Sigmoid colon (tissue), 7 donors: ENCODE data around the gene TTC9C. TPM values are rescaled to one million over a fixed set of nuclear protein-coding genes. Genes with fewer than 3 reads are reported as not detected.

Experiments used
- DNase-seq: peaks from one replicate; pipeline ENCODE4 v3.0.0-alpha.2; 2019
- H3K27ac ChIP-seq, 4 donors: fragments of 200-600 bp; sonication (generic); one replicate each; pipeline ENCODE4 v1.5.1; 2016 to 2019; ENCODE audit warnings: mild to moderate bottlenecking in 1 of 4
- H3K27me3 ChIP-seq, 3 donors: fragments of 200-600 bp; sonication (generic); one replicate each; pipeline ENCODE4 v1.5.1; 2019; ENCODE audit warnings: mild to moderate bottlenecking in 1 of 3
- H3K36me3 ChIP-seq, 4 donors: fragments of 200-600 bp; sonication (generic); one replicate each; pipeline ENCODE4 v1.5.1; 2016 to 2019
- H3K4me1 ChIP-seq, 4 donors: fragments of 200-600 bp; sonication (generic); one replicate each; pipeline ENCODE4 v1.5.1; 2017 to 2019
- H3K4me3 ChIP-seq, 4 donors: fragments of 200-600 bp; sonication (generic); one replicate each; pipeline ENCODE4 v1.5.1; 2017 to 2019; ENCODE audit warnings: mild to moderate bottlenecking in 2 of 4, moderate library complexity in 1 of 4
- H3K9me3 ChIP-seq, 4 donors: fragments of 200-600 bp in 3 of 4; sonication (generic) in 3 of 4; one replicate each; pipeline versions ENCODE4 v1.5.1 to v1.6.1; 2013 to 2019
- EP300 ChIP-seq, 4 donors: sonication (generic); formaldehyde crosslinking; IDR thresholded peaks; one replicate each; pipeline ENCODE4 v1.6.1; 2017; ENCODE audit warnings: antibody characterized with exemption in 4 of 4
- POLR2A ChIP-seq, 2 donors: fragments of 450-650 bp; IDR thresholded peaks; one replicate each; pipeline ENCODE4 v1.6.1; 2016; ENCODE audit warnings: antibody characterized with exemption in 2 of 2, mild to moderate bottlenecking in 2 of 2, moderate library complexity in 2 of 2
- POLR2AphosphoS5 ChIP-seq, 4 donors: sonication (generic); formaldehyde crosslinking; IDR thresholded peaks; one replicate each; pipeline ENCODE4 v1.6.1; 2017; ENCODE audit warnings: antibody characterized with exemption in 4 of 4
- WGBS, 2 donors: extraction: QIAGEN DNeasy Blood & Tissue Kit; methylation state at CpG; one replicate each; pipeline ENCODE4 v1.1.7; 2013; 5-methylcytosine and 5-hydroxymethylcytosine counted together
- intact Hi-C: fragments of 100-400 bp; cut with DNase I; formaldehyde crosslinking; loops from one replicate; pipeline ENCODE4 v1.15.1; 2023
- polyA plus RNA-seq, 3 donors: library from polyadenylated mRNA; stranded (reverse); fragments of 200-250 nt; gene quantifications; one replicate each; pipeline ENCODE4 v1.2.3, GENCODE V29; 2013
- total RNA-seq, 4 donors: library from RNA; depleted of rRNA; stranded (reverse); fragments of >200 nt; gene quantifications; one replicate each; pipeline ENCODE4 v1.1.0, GENCODE V29; 2016
- TF ChIP-seq, protein P1 (sequence below), 4 experiments: fragments of 450-650 bp in 3 of 4; fragments of 200-600 bp in 1 of 4; IDR thresholded peaks; one replicate each; pipeline ENCODE4 v1.5.1; 2016 to 2019; ENCODE audit warnings: antibody characterized with exemption in 4 of 4, mild to moderate bottlenecking in 3 of 4, moderate library complexity in 2 of 4
- donor health status: healthy with polysubstance abuse.
- donor health status: Bipolar disorder and iron deficiency.
- donor health status: healthy.

The TTC9C gene
- total and polyA plus RNA-seq, 7 donors = 21.9 to 39.9 (median 27.6) TPM

- H3K27ac ChIP-seq = no peak overlapping the region
- intact Hi-C loops = loop anchor here (10.0 kb wide), 1 partner anchor 982 kb away; the partner anchor contains the start of gene ZFTA
- H3K4me3 ChIP-seq = no peak overlapping the region
- no peaks in the 10 kb centered on the region for H3K27me3 ChIP-seq
- TF ChIP-seq POLR2A (IDR thresholded peaks at IDR 0.05) (no peak), EP300 (IDR thresholded peaks at IDR 0.05) (no peak), POLR2AphosphoS5 (IDR thresholded peaks at IDR 0.05) (no peak)
- TF ChIP-seq, protein P1, sequence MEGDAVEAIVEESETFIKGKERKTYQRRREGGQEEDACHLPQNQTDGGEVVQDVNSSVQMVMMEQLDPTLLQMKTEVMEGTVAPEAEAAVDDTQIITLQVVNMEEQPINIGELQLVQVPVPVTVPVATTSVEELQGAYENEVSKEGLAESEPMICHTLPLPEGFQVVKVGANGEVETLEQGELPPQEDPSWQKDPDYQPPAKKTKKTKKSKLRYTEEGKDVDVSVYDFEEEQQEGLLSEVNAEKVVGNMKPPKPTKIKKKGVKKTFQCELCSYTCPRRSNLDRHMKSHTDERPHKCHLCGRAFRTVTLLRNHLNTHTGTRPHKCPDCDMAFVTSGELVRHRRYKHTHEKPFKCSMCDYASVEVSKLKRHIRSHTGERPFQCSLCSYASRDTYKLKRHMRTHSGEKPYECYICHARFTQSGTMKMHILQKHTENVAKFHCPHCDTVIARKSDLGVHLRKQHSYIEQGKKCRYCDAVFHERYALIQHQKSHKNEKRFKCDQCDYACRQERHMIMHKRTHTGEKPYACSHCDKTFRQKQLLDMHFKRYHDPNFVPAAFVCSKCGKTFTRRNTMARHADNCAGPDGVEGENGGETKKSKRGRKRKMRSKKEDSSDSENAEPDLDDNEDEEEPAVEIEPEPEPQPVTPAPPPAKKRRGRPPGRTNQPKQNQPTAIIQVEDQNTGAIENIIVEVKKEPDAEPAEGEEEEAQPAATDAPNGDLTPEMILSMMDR (IDR thresholded peaks at IDR 0.05) = no peak
- no peak for DNase-seq
- peaks cover 0 to 52% (median 6%) of the 10 kb centered on the region in 4 donors for H3K36me3 ChIP-seq
- peaks cover 0 to 12% (median 10%) of the 10 kb centered on the region in 4 donors for H3K4me1 ChIP-seq
- H3K9me3 ChIP-seq = no peaks in the 10 kb centered on the region
- WGBS, 2 donors = 97 to 98% methylated on average over 7 of the region's 7 CpGs
These were observed 54.5 kb downstream of the TTC9C start for GRCh38 chr11:62782753-62783152.

GRCh38 chr11:62786318-62787004 is 58.2 kb downstream of the TTC9C start:
- H3K27ac ChIP-seq = peak overlapping the region; percentile 94 to 100 (median 97)
- intact Hi-C loops = loop anchor here (1.0 to 10.0 kb wide), 5 partner anchors 15 to 978 kb away; partner anchors contain the start of genes SLC3A2, TAF6L and ZFTA
- no peaks in the 10 kb centered on the region for H3K9me3 ChIP-seq
- no peaks in the 10 kb centered on the region for H3K27me3 ChIP-seq
- peak in 2 of 4 donors; percentile 6 to 44 for TF ChIP-seq POLR2AphosphoS5 (IDR thresholded peaks at IDR 0.05)
- TF ChIP-seq, protein P1 (IDR thresholded peaks at IDR 0.05) = peak; percentile 95 to 97 (median 96)
- TF ChIP-seq EP300 (IDR thresholded peaks at IDR 0.05) = no peak
- TF ChIP-seq POLR2A (IDR thresholded peaks at IDR 0.05) = no peak
- H3K4me1 ChIP-seq = peaks cover 0 to 44% (median 38%) of the 10 kb centered on the region in 4 donors
- WGBS, 2 donors = 1% methylated on average over 51 of the region's 51 CpGs
- H3K4me3 ChIP-seq = peak overlapping the region; percentile 85 to 99 (median 92)
- H3K36me3 ChIP-seq = peaks cover 0 to 42% (median 10%) of the 10 kb centered on the region in 4 donors
- DNase-seq = peak; percentile 95

GRCh38 chr11:62787005-62787759 is 58.9 kb downstream of the TTC9C start, which contains the start of gene TMEM179B:
Gene TMEM179B, plus strand, starts transcription at chr11:62787402. Its CDS starts 30 bp downstream, at chr11:62787432.
- peak within 1 kb of the TSS; percentile 94 to 100 (median 97) for H3K27ac ChIP-seq
- WGBS, 2 donors = 0% methylated on average over 88 of the region's 88 CpGs
- no peaks in the 10 kb centered on the region for H3K9me3 ChIP-seq
- peak; percentile 97 to 100 (median 100) for TF ChIP-seq POLR2AphosphoS5 (IDR thresholded peaks at IDR 0.05)
- TF ChIP-seq EP300 (IDR thresholded peaks at IDR 0.05) = peak in 2 of 4 donors; percentile 12 to 62
- peak; percentile 96 to 98 for TF ChIP-seq POLR2A (IDR thresholded peaks at IDR 0.05)
- TF ChIP-seq, protein P1 (IDR thresholded peaks at IDR 0.05) = peak in 1 of 4 experiments; percentile 16
- intact Hi-C loops = loop anchor here (5.0 to 10.0 kb wide), 2 partner anchors 55 to 978 kb away; partner anchors contain the start of gene ZFTA
- peaks cover 0 to 38% (median 9%) of the 10 kb centered on the region in 4 donors for H3K36me3 ChIP-seq
- H3K27me3 ChIP-seq = no peaks in the 10 kb centered on the region
- peaks cover 0 to 47% (median 41%) of the 10 kb centered on the region in 4 donors for H3K4me1 ChIP-seq
- DNase-seq = peak; percentile 99
- peak within 1 kb of the TSS; percentile 85 to 99 (median 92) for H3K4me3 ChIP-seq

Other genes with a start within 250 kb of the TTC9C start
- gene AHNAK, start 181.7 kb upstream of the TTC9C start, total RNA-seq = 1,000 to 10,000 TPM in 2 of 4 donors, 100 to 1,000 TPM in 2; 751 to 1,294 (median 1,065) TPM
- 100 to 1,000 TPM in 1 of 3 donors, 10 to 100 TPM in 2; 82.3 to 141 (median 85.5) TPM for gene AHNAK, start 181.7 kb upstream of the TTC9C start, polyA plus RNA-seq
- gene EEF1G, start 154.6 kb upstream of the TTC9C start, total RNA-seq = 1,000 to 10,000 TPM; 1,344 to 1,788 (median 1,576) TPM
- gene EEF1G, start 154.6 kb upstream of the TTC9C start, polyA plus RNA-seq = 1,000 to 10,000 TPM; 1,418 to 2,108 (median 1,957) TPM
- 1 to 10 TPM; 5.4 to 7.1 (median 6.2) TPM for gene TUT1, start 137.0 kb upstream of the TTC9C start, total RNA-seq
- 10 to 100 TPM in 1 of 3 donors, 1 to 10 TPM in 2; 5.3 to 16.8 (median 6.0) TPM for gene TUT1, start 137.0 kb upstream of the TTC9C start, polyA plus RNA-seq
- gene MTA2, start 126.6 kb upstream of the TTC9C start, total RNA-seq = 10 to 100 TPM; 50.1 to 62.2 (median 58.1) TPM
- gene MTA2, start 126.6 kb upstream of the TTC9C start, polyA plus RNA-seq = 10 to 100 TPM; 28.8 to 86.3 (median 36.1) TPM
- gene EML3, start 115.7 kb upstream of the TTC9C start, total RNA-seq = 10 to 100 TPM; 19.6 to 39.5 (median 30.2) TPM
- gene EML3, start 115.7 kb upstream of the TTC9C start, polyA plus RNA-seq = 10 to 100 TPM; 10.6 to 50.7 (median 16.2) TPM
- gene ROM1, start 115.2 kb upstream of the TTC9C start, total RNA-seq = 10 to 100 TPM in 2 of 4 donors, 1 to 10 TPM in 2; 5.3 to 13.8 (median 10.1) TPM
- 10 to 100 TPM in 1 of 3 donors, 1 to 10 TPM in 2; 3.0 to 14.2 (median 3.2) TPM for gene ROM1, start 115.2 kb upstream of the TTC9C start, polyA plus RNA-seq
- 10 to 100 TPM; 11.1 to 26.3 (median 16.8) TPM for gene B3GAT3, start 106.5 kb upstream of the TTC9C start, total RNA-seq
- gene B3GAT3, start 106.5 kb upstream of the TTC9C start, polyA plus RNA-seq = 10 to 100 TPM in 2 of 3 donors, 1 to 10 TPM in 1; 9.7 to 47.5 (median 11.4) TPM
- gene GANAB, start 81.9 kb upstream of the TTC9C start, total RNA-seq = 100 to 1,000 TPM in 1 of 4 donors, 10 to 100 TPM in 3; 67.4 to 111 (median 77.9) TPM
- 100 to 1,000 TPM in 1 of 3 donors, 10 to 100 TPM in 2; 12.6 to 163 (median 37.9) TPM for gene GANAB, start 81.9 kb upstream of the TTC9C start, polyA plus RNA-seq
- gene INTS5, start 75.2 kb upstream of the TTC9C start, total RNA-seq = 10 to 100 TPM; 11.2 to 13.2 (median 12.1) TPM
- 10 to 100 TPM in 1 of 3 donors, 1 to 10 TPM in 2; 7.8 to 14.8 (median 8.8) TPM for gene INTS5, start 75.2 kb upstream of the TTC9C start, polyA plus RNA-seq
- 10 to 100 TPM; 24.6 to 47.4 (median 26.9) TPM for gene C11orf98, start 63.3 kb upstream of the TTC9C start, total RNA-seq
- gene C11orf98, start 63.3 kb upstream of the TTC9C start, polyA plus RNA-seq = 100 to 1,000 TPM; 166 to 183 (median 176) TPM
- gene CSKMT, start 63.2 kb upstream of the TTC9C start, total RNA-seq = 1 to 10 TPM; 2.9 to 6.1 (median 4.0) TPM
- gene CSKMT, start 63.2 kb upstream of the TTC9C start, polyA plus RNA-seq = 10 to 100 TPM in 1 of 3 donors, 1 to 10 TPM in 2; 1.2 to 19.4 (median 4.9) TPM
- gene UQCC3, start 56.8 kb upstream of the TTC9C start, total RNA-seq = 1 to 10 TPM; 4.9 to 9.7 (median 8.2) TPM
- 10 to 100 TPM; 15.8 to 19.8 (median 18.0) TPM for gene UQCC3, start 56.8 kb upstream of the TTC9C start, polyA plus RNA-seq
- 1 to 10 TPM; 2.0 to 4.1 (median 3.7) TPM for gene LBHD1, start 56.2 kb upstream of the TTC9C start, total RNA-seq
- gene LBHD1, start 56.2 kb upstream of the TTC9C start, polyA plus RNA-seq = 10 to 100 TPM in 1 of 3 donors, 1 to 10 TPM in 2; 3.0 to 12.9 (median 5.8) TPM
- 100 to 1,000 TPM; 174 to 298 (median 199) TPM for gene UBXN1, start 49.4 kb upstream of the TTC9C start, total RNA-seq
- gene UBXN1, start 49.4 kb upstream of the TTC9C start, polyA plus RNA-seq = 100 to 1,000 TPM; 132 to 188 (median 174) TPM
- 10 to 100 TPM; 28.5 to 40.4 (median 32.1) TPM for gene LRRN4CL, start 39.0 kb upstream of the TTC9C start, total RNA-seq
- 1 to 10 TPM in 2 of 3 donors, under 1 TPM in 1; 0.23 to 3.1 (median 3.0) TPM for gene LRRN4CL, start 39.0 kb upstream of the TTC9C start, polyA plus RNA-seq
- gene BSCL2, start 21.1 kb upstream of the TTC9C start, total RNA-seq = 10 to 100 TPM; 35.5 to 69.8 (median 50.2) TPM
- 10 to 100 TPM; 18.0 to 72.3 (median 27.0) TPM for gene BSCL2, start 21.1 kb upstream of the TTC9C start, polyA plus RNA-seq
- 1 to 10 TPM in 3 of 4 donors, not detected in 1; 1.4 to 5.0 (median 2.8) TPM for gene GNG3, start 20.8 kb upstream of the TTC9C start, total RNA-seq
- gene GNG3, start 20.8 kb upstream of the TTC9C start, polyA plus RNA-seq = 1 to 10 TPM in 2 of 3 donors, not detected in 1; 1.2 to 2.7 TPM
- gene HNRNPUL2, start 1.0 kb upstream of the TTC9C start, total RNA-seq = 10 to 100 TPM; 22.9 to 30.7 (median 25.3) TPM
- gene HNRNPUL2, start 1.0 kb upstream of the TTC9C start, polyA plus RNA-seq = 10 to 100 TPM; 36.6 to 54.3 (median 37.5) TPM
- gene ZBTB3, start 25.7 kb downstream of the TTC9C start, total RNA-seq = 10 to 100 TPM in 1 of 4 donors, 1 to 10 TPM in 3; 6.6 to 12.1 (median 7.7) TPM
- gene ZBTB3, start 25.7 kb downstream of the TTC9C start, polyA plus RNA-seq = 1 to 10 TPM; 1.2 to 5.0 (median 1.8) TPM
- 10 to 100 TPM; 42.7 to 59.5 (median 53.6) TPM for gene POLR2G, start 33.1 kb downstream of the TTC9C start, total RNA-seq
- gene POLR2G, start 33.1 kb downstream of the TTC9C start, polyA plus RNA-seq = 100 to 1,000 TPM in 1 of 3 donors, 10 to 100 TPM in 2; 73.5 to 111 (median 95.5) TPM
- 10 to 100 TPM; 13.2 to 20.1 (median 16.7) TPM for gene TAF6L, start 42.9 kb downstream of the TTC9C start, total RNA-seq
- gene TAF6L, start 42.9 kb downstream of the TTC9C start, polyA plus RNA-seq = 10 to 100 TPM in 1 of 3 donors, 1 to 10 TPM in 2; 3.0 to 20.7 (median 9.0) TPM
- gene TMEM179B, start 58.9 kb downstream of the TTC9C start, total RNA-seq = 10 to 100 TPM; 38.2 to 49.6 (median 43.0) TPM
- 10 to 100 TPM; 27.0 to 63.9 (median 38.4) TPM for gene TMEM179B, start 58.9 kb downstream of the TTC9C start, polyA plus RNA-seq
- gene TMEM223, start 63.5 kb downstream of the TTC9C start, total RNA-seq = 10 to 100 TPM; 16.0 to 27.1 (median 24.1) TPM
- gene TMEM223, start 63.5 kb downstream of the TTC9C start, polyA plus RNA-seq = 10 to 100 TPM in 2 of 3 donors, 1 to 10 TPM in 1; 9.0 to 30.9 (median 15.5) TPM
- 10 to 100 TPM; 33.2 to 68.1 (median 43.0) TPM for gene NXF1, start 77.0 kb downstream of the TTC9C start, total RNA-seq
- 10 to 100 TPM; 20.3 to 63.3 (median 22.8) TPM for gene NXF1, start 77.0 kb downstream of the TTC9C start, polyA plus RNA-seq
- gene STX5, start 103.6 kb downstream of the TTC9C start, total RNA-seq = 10 to 100 TPM; 27.1 to 37.8 (median 31.2) TPM
- gene STX5, start 103.6 kb downstream of the TTC9C start, polyA plus RNA-seq = 10 to 100 TPM; 27.8 to 31.2 (median 28.9) TPM
- gene TEX54, start 104.4 kb downstream of the TTC9C start, total RNA-seq = 1 to 10 TPM in 1 of 4 donors, not detected in 3; 2.1 TPM
- not detected for gene TEX54, start 104.4 kb downstream of the TTC9C start, polyA plus RNA-seq
- gene WDR74, start 111.1 kb downstream of the TTC9C start, total RNA-seq = 10 to 100 TPM; 22.8 to 39.7 (median 34.7) TPM
- gene WDR74, start 111.1 kb downstream of the TTC9C start, polyA plus RNA-seq = 10 to 100 TPM; 11.6 to 47.6 (median 24.0) TPM
- 10 to 100 TPM; 44.0 to 70.4 (median 50.4) TPM for gene SLC3A2, start 152.4 kb downstream of the TTC9C start, total RNA-seq
- gene SLC3A2, start 152.4 kb downstream of the TTC9C start, polyA plus RNA-seq = 100 to 1,000 TPM in 1 of 3 donors, 10 to 100 TPM in 2; 16.8 to 128 (median 39.1) TPM
- gene CHRM1, start 192.9 kb downstream of the TTC9C start, total RNA-seq = under 1 TPM; 0.16 to 0.55 (median 0.38) TPM
- under 1 TPM in 1 of 3 donors, not detected in 2; 0.60 TPM for gene CHRM1, start 192.9 kb downstream of the TTC9C start, polyA plus RNA-seq